Nephron progenitor cell (in vitro differentiated cells): ENCODE results near the gene UBL7.

Experiments
- DNase-seq: peaks from one replicate; pipeline ENCODE4 v3.0.0; 2021
- H3K27ac Mint-ChIP-seq: 2 replicates; pipeline ENCODE4 v1.8.0; 2021; ENCODE audit warnings: mild to moderate bottlenecking, moderate library complexity, mixed read lengths
- H3K27me3 Mint-ChIP-seq: 2 replicates; pipeline ENCODE4 v1.8.0; 2021; ENCODE audit warnings: mild to moderate bottlenecking, low read depth, mixed read lengths; ENCODE audit not compliant: poor library complexity
- H3K36me3 Mint-ChIP-seq: 2 replicates; pipeline ENCODE4 v1.8.0; 2021; ENCODE audit warnings: low read depth, mixed read lengths
- H3K4me1 Mint-ChIP-seq: 2 replicates; pipeline ENCODE4 v1.8.0; 2021; ENCODE audit warnings: mixed read lengths
- H3K4me3 Mint-ChIP-seq: 2 replicates; pipeline ENCODE4 v1.8.0; 2021; ENCODE audit warnings: mild to moderate bottlenecking, moderate library complexity, mixed read lengths
- H3K9me3 Mint-ChIP-seq: 2 replicates; pipeline ENCODE4 v1.8.0; 2021; ENCODE audit warnings: mild to moderate bottlenecking, moderate library complexity, mixed read lengths
- CTCF ChIP-seq: fragments of 200-600 bp; sonication (generic); IDR thresholded peaks from 2 replicates; pipeline ENCODE4 v1.5.0; 2021; ENCODE audit warnings: antibody characterized with exemption

Gene UBL7

DNA sequence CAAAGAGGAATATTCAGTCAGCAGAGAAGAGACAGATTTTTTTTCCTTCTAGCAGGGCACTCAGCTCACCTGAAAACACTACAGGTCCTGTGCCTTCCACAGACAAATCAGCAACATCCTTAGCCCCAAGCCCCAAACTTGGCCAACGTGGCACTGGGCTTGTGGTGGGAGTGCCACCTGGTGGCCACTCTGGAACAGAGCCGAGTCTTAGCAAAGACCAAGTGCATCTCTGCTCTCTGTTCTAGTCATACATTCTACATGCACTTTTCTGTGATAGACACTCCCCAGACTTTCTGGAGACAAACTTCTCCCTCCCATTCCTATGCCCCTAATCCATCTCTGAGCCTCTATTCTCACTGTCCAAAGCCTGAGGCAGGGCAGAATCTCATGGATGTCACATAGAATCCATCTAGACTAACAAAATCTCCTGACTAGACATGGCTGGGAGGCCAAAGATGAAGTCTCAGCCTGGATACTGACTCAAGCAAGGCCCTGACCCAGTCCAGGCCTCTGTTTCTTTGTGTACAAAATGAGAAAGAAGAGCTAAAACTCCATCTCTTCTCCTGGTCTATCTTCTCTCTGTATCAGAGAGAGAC, 22.1 kb downstream of the UBL7 start:
- Mint-ChIP-seq H3K4me3 (no peak overlapping the region), H3K9me3 (no peaks in the 10 kb centered on the region), H3K27me3 (peaks cover 7% of the 10 kb centered on the region), H3K36me3 (no peaks in the 10 kb centered on the region), H3K4me1 (peaks cover 48% of the 10 kb centered on the region), H3K27ac (no peak overlapping the region)
- DNase-seq = peak; percentile 79
- peak; percentile 93 for TF ChIP-seq CTCF

DNA sequence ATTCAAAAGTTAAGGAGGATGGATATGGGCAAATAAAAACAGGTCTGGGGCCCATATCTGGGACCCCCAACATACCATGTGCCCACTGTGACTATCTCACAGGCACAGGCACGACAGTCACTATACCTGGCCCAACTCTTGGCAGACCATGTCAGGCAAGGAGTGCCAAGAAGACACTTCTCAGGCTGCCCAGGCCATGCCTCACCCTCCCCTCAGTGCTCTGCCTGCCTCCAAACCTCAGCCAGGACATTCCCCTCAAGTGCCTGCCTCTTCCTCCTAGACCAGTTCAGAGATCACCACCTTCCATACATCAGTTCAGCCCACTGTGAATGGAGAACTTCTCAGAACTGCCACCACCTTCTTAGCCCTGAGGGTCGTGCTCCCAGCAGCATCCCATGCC, 22.8 kb downstream of the UBL7 start:
- H3K27me3 Mint-ChIP-seq = peaks cover 7% of the 10 kb centered on the region
- no peaks in the 10 kb centered on the region for H3K36me3 Mint-ChIP-seq
- no peak overlapping the region for H3K27ac Mint-ChIP-seq
- DNase-seq = no peak
- TF ChIP-seq CTCF = no peak
- H3K4me3 Mint-ChIP-seq = no peak overlapping the region
- H3K4me1 Mint-ChIP-seq = peaks cover 45% of the 10 kb centered on the region
- H3K9me3 Mint-ChIP-seq = no peaks in the 10 kb centered on the region

DNA sequence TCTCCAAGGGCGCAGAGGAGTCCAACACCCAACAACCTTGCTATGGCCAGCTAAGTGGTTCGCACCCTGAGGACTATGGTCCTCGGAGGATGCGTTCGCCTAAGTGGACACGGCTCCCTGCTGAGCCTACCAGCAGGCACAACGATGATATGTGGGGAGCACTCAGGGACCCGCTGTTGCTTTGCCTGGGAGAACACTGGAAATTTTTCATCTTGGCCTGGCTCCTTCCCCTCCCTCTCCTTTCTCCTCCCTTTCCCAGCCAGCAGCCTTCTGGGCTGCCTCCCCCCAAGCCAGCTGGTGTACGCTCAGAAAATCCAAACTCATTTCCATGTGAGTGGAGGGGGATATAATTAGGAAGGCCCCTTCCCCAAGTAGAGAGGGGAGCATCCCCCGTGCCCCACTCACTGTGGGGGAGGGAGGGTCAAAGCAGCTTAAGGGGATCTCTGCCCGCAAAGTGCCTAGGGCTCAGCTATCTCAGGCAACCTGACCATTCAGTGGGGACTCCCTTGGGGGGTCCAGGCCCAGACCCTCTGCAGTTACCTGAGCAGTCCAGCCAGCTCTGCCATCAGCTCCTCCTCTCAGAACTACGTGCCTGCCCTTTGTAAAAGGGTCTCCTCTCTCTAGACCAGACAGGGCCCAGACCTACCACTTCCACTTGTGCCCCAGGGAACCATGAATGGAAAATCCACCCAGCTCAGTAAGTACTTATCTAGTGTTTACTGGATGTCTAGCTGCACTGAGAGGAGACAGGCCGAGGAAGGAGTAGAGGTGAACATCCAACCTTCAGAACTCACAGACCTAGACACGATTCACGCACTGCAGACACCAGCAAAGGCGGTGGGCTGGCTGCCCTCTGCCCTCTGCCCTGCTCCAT, 26.5 kb downstream of the UBL7 start:
- peaks cover 60% of the 10 kb centered on the region for H3K4me1 Mint-ChIP-seq
- no peak for TF ChIP-seq CTCF
- no peaks in the 10 kb centered on the region for H3K9me3 Mint-ChIP-seq
- DNase-seq = no peak
- H3K4me3 Mint-ChIP-seq = peak overlapping the region; percentile 79
- no peaks in the 10 kb centered on the region for H3K36me3 Mint-ChIP-seq
- H3K27ac Mint-ChIP-seq = peak overlapping the region; percentile 61
- H3K27me3 Mint-ChIP-seq = peaks cover 16% of the 10 kb centered on the region

DNA sequence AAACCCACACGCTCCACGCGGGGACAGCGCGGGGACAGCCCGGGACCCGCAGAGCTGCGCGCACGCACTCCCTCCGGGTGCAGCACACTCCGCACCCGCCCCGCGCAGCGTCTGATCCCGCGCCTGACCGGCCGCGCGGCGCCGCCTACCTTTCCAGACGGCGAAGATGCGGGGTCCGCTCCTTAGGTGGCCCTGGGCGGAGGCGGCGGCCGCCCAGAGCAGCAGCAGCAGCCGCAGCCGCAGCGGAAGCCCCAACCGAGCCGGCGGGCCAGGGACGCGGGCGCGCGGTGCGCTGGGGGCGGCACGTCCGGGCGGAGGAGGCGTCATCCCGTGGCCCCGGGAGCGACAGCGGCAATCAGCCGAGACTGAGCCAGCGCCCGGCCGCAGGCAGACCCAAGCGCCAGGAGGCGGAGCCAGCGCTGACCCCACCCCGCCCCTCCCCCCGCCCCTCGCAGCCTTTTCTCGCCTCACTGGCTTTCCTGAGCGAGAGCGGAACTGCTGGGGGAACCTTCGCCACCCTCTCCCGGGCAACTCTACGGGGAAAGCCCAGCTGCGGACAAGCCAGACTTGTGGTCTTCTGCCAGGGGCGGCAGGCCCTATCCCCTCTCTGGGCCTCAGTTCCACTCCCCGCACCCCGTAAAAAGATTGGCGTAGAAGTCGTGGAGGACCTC, 27.2 kb downstream of the UBL7 start, which contains the start of gene SEMA7A:
Gene SEMA7A (minus strand): TSS at position 367 of the 671 bp plus-strand sequence. CDS start 40 bp downstream, at position 327.
- Mint-ChIP-seq H3K9me3 (no peaks in the 10 kb centered on the region), H3K36me3 (no peaks in the 10 kb centered on the region), H3K4me3 (peak within 1 kb of the TSS; percentile 81), H3K27me3 (peaks cover 15% of the 10 kb centered on the region), H3K27ac (peak within 1 kb of the TSS; percentile 61), H3K4me1 (peaks cover 68% of the 10 kb centered on the region)
- peak; percentile 86 for DNase-seq
- TF ChIP-seq CTCF = no peak

- H3K27me3 Mint-ChIP-seq = peaks cover 9% of the 10 kb centered on the region
- peak overlapping the region; percentile 81 for H3K4me3 Mint-ChIP-seq
Observed at GRCh38 chr15:74432968-74433591, 27.9 kb downstream of the UBL7 start.

More at GRCh38 chr15:74432968-74433591, 27.9 kb downstream of the UBL7 start:
- TF ChIP-seq CTCF = no peak
- Mint-ChIP-seq H3K36me3 (no peaks in the 10 kb centered on the region), H3K4me1 (peaks cover 69% of the 10 kb centered on the region), H3K27ac (no peak overlapping the region), H3K9me3 (no peaks in the 10 kb centered on the region)
- DNase-seq = peak; percentile 46
